ENCODE data around the gene FICD. TPM values are rescaled to one million over a fixed set of nuclear protein-coding genes. Genes with fewer than 3 reads are reported as not detected.

Gene FICD
- total and polyA plus RNA-seq, 2 of the 13 experiments (the other 11 are each of a cell fraction or from before 2014, with no cell fraction given): 0.99 to 3.0 TPM

DNA sequence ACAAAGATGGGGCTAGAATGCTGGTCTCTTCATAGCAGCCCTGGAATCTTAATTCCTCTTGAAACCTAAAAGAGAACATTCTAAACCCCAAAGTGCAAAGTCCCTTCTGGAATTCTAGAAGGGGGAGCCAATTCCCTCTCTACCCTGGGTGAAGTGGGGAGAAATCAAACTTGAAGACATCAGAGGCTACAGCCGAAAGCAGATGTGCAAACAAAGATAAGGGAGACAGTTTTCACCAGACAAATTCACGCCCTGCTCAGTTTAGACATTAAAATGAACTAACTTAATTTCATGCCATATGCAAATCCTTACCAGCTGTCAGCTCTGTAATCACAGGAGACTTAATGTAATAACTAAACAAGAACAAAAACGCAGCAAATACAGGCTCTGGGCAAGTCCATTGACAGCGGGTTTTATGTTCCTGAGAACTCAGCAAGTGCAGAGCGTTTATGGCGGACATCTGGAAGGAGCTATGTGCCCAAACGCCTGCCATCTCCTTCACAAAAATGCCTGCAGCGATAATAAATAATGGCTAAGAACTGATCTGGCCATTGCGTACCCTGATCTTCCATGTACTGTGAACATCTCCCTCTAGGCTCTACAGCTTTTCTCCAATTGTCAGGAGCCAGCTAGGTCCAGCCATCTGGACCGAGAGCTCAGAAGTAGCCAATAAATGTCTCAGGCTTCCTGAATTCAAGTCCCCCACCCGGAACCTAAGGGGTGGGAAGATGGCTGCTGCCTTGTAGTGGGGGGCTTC is 19.1 kb upstream of the FICD start:
- Histone ChIP-seq H2AFZ (ENCODE audit: low read length) (no peak overlapping the region), H3K4me2 (ENCODE audit: low read depth, low read length) (no peak overlapping the region), H3K79me2 (ENCODE audit: insufficient read depth, low read length) (no peaks in the 10 kb centered on the region), H4K20me1 (ENCODE audit: insufficient read depth, low read length) (no peaks in the 10 kb centered on the region), H3K4me1 (ENCODE audit: insufficient read depth, low read length) (no peaks in the 10 kb centered on the region), H3K4me3 (replicated peaks in 1 of 3; ENCODE audit: insufficient read depth in 1 of 3, low read depth in 2 of 3, low read length in 3 of 3) (no peak overlapping the region), H3K9ac (ENCODE audit: insufficient read depth, low read depth, low read length) (no peak overlapping the region), H3K27ac (ENCODE audit: extremely low read length, insufficient read depth, low read length) (no peak overlapping the region), H3K27me3 (ENCODE audit: control insufficient read depth in 1 of 2, insufficient read depth in 2 of 2, low read length in 2 of 2) (peaks cover 0 to 4% of the 10 kb centered on the region in 2 experiments; a peak in 1 of 5 replicates), H3K36me3 (replicated peaks in 1 of 2; ENCODE audit: control insufficient read depth in 1 of 2, insufficient read depth in 2 of 2, low read length in 2 of 2) (no peaks in the 10 kb centered on the region), H3K9me3 (ENCODE audit: low read length) (no peaks in the 10 kb centered on the region)
- FAIRE-seq: no peak
- DNase-seq (ENCODE audit: low spot score): no peak
- 27% methylated on average over 11 of the region's 11 CpGs for WGBS (ENCODE audit: low lambda C conversion rate)
- POLR2A ChIA-PET: no interaction called here
- ATAC-seq: no peak
- in situ Hi-C loops (cut with HindIII; ENCODE audit: extremely low pct_ligation_motif_present, low pct_unique_long_range_greater_than_20kb): loop anchor here (10.0 kb wide), 1 partner anchor 491 kb away; no protein-coding TSS in a partner anchor
- intact Hi-C loops (cut with micrococcal nuclease; ENCODE audit: unreplicated experiment): no loop called here
- CTCF ChIA-PET (ENCODE audit: low intra/inter-chr PET ratio, low total read pairs): no interaction called here
- no TSS peak for BruUV-seq (replicated peaks)
- TF ChIP-seq ZSCAN29 (CRISPR knock-in tag; conservative IDR thresholded peaks at IDR 0.05) (no peak), ZNF17 (CRISPR knock-in tag; IDR thresholded peaks at IDR 0.05) (no peak), PCBP1 (IDR thresholded peaks at IDR 0.05; ENCODE audit: borderline replicate concordance, low read depth, low read length) (no peak), ATF7-NPFF (CRISPR knock-in tag; IDR thresholded peaks at IDR 0.05; ENCODE audit: low read depth) (no peak), ZNF709 (CRISPR knock-in tag; IDR thresholded peaks at IDR 0.05) (no peak), ZNF10 (CRISPR knock-in tag; IDR thresholded peaks at IDR 0.05; ENCODE audit: borderline replicate concordance, low read depth) (no peak), HNF4G (IDR thresholded peaks at IDR 0.05; ENCODE audit: borderline replicate concordance, low read depth, low read length) (no peak), HNF4G (CRISPR knock-in tag; IDR thresholded peaks at IDR 0.05; ENCODE audit: borderline replicate concordance, low read depth) (no peak), ZMYM4 (CRISPR knock-in tag; IDR thresholded peaks at IDR 0.05) (no peak), ATAD3A (CRISPR knock-in tag; IDR thresholded peaks at IDR 0.05) (no peak), PRPF4 (IDR thresholded peaks at IDR 0.05; ENCODE audit: low read depth, low read length, poor library complexity, severe bottlenecking) (no peak), ZNF232 (CRISPR knock-in tag; IDR thresholded peaks at IDR 0.05; ENCODE audit: borderline replicate concordance) (no peak)
- TF ChIP-seq, protein P1, sequence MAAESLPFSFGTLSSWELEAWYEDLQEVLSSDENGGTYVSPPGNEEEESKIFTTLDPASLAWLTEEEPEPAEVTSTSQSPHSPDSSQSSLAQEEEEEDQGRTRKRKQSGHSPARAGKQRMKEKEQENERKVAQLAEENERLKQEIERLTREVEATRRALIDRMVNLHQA (CRISPR knock-in tag; IDR thresholded peaks at IDR 0.05): no peak
- TF ChIP-seq, protein P2, sequence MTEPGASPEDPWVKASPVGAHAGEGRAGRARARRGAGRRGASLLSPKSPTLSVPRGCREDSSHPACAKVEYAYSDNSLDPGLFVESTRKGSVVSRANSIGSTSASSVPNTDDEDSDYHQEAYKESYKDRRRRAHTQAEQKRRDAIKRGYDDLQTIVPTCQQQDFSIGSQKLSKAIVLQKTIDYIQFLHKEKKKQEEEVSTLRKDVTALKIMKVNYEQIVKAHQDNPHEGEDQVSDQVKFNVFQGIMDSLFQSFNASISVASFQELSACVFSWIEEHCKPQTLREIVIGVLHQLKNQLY (CRISPR knock-in tag; IDR thresholded peaks at IDR 0.05): no peak
- TF ChIP-seq, protein P3, sequence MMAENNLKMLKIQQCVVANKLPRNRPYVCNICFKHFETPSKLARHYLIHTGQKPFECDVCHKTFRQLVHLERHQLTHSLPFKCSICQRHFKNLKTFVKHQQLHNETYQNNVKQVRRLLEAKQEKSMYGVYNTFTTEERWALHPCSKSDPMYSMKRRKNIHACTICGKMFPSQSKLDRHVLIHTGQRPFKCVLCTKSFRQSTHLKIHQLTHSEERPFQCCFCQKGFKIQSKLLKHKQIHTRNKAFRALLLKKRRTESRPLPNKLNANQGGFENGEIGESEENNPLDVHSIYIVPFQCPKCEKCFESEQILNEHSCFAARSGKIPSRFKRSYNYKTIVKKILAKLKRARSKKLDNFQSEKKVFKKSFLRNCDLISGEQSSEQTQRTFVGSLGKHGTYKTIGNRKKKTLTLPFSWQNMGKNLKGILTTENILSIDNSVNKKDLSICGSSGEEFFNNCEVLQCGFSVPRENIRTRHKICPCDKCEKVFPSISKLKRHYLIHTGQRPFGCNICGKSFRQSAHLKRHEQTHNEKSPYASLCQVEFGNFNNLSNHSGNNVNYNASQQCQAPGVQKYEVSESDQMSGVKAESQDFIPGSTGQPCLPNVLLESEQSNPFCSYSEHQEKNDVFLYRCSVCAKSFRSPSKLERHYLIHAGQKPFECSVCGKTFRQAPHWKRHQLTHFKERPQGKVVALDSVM (CRISPR knock-in tag; IDR thresholded peaks at IDR 0.05): no peak
- TF ChIP-seq, protein P4, sequence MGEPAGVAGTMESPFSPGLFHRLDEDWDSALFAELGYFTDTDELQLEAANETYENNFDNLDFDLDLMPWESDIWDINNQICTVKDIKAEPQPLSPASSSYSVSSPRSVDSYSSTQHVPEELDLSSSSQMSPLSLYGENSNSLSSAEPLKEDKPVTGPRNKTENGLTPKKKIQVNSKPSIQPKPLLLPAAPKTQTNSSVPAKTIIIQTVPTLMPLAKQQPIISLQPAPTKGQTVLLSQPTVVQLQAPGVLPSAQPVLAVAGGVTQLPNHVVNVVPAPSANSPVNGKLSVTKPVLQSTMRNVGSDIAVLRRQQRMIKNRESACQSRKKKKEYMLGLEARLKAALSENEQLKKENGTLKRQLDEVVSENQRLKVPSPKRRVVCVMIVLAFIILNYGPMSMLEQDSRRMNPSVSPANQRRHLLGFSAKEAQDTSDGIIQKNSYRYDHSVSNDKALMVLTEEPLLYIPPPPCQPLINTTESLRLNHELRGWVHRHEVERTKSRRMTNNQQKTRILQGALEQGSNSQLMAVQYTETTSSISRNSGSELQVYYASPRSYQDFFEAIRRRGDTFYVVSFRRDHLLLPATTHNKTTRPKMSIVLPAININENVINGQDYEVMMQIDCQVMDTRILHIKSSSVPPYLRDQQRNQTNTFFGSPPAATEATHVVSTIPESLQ (CRISPR knock-in tag; conservative IDR thresholded peaks at IDR 0.05): no peak
- TF ChIP-seq, protein P5, sequence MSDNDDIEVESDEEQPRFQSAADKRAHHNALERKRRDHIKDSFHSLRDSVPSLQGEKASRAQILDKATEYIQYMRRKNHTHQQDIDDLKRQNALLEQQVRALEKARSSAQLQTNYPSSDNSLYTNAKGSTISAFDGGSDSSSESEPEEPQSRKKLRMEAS (IDR thresholded peaks at IDR 0.05): no peak

All from HepG2 (cell line).